ENCODE data around the gene TDRD10.

The TDRD10 gene

DNA sequence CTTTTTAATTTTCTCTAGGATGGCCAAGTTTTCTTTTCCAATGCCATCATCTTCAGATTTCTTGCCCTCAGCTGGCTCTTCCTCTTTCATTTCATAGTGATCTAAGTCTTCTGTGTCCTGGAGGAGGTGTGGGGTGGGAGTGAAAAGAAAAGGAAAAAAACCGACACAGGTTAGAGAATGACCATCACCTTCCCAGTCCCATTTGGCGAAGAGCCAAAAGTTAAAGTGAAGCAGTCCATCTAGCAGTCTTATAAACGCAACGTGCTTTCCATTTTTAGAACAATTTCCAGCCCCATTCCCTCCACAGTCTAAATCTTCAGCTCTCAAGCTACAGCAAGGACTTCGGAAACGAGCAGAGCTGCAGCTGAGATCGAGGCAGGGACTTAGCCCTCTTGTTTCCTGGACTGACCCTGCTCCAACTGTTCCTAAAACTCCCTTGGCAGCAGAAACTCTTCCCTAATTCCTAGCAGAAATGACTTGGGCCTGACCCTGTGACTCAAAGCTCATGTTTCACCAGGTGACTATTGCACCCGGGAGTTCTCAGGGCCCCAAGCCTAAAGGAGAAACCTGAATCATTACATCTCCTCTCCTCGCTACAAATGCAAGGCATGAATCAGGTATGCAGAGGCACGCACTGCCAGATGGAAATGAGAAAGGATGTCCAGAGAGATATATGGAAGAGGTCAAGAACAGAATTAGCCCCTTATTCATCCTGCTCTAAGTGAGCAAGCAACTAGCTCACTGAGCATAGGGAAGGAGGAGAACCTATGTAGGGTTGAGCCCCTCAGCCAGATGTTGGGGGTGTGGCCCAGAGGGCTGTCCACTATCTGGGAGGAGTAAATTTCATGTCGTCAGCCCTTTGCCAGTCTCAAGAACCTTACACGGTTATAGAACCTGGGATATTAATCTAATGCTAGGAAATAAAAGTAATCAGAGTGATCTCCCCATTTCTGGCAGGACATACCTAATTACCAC is 51.3 kb downstream of the TDRD10 start:
- no peak for DNase-seq (ENCODE audit: low read depth)

DNA sequence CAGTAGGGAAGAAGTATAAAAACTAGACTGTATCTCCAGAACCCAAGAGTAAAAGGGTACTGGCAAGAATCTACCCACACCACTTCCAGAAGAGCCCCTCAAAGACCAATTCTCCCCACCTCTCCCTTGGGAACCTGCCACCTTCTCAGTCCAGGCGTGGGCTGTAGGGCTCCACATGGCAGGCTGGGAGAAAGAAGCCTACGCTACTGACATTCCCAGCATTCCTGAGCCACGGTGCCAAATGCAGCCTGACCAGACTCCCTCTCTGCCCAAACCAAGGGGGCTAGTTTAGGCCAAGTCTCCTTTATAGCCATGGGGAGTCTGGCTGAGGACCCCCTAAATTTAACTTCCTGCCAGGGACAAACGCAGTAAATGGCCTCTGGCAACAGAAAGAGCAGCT is 54.4 kb downstream of the TDRD10 start:
- peak; percentile 15 for DNase-seq (ENCODE audit: low read depth)

DNA sequence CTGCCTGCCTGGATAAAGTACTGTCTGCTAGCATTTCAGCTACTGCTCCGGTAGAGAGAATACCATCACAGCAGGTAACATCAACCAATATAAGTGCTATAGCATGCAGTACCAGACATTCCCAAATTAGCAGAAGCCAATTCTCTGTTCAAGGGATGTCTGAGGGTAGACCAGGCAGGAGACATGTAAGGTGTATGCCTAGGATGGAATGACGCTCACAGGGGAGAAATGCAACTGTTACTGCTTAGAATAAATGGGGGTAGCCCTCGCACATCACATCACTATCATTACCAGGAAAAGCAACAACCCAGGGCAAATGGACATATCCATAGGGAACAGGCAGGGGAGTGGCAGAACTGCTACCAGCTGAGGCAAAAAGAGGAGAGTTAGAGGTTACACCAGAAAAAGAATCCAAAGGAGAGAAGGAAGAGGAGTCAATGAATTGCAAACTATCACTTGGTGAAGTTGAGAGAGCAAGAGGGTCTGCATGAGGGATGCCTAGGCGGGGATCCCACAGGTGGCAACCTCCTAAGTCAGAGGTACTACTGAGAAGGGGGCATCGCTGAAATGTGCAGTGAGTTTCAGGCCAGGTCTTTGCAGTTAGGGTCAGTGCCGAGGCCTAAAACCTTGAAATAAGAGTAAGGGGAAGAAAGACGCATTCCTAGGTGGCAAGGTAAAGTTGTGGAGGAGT is 55.4 kb downstream of the TDRD10 start:
- DNase-seq (ENCODE audit: low read depth), result no peak

DNA sequence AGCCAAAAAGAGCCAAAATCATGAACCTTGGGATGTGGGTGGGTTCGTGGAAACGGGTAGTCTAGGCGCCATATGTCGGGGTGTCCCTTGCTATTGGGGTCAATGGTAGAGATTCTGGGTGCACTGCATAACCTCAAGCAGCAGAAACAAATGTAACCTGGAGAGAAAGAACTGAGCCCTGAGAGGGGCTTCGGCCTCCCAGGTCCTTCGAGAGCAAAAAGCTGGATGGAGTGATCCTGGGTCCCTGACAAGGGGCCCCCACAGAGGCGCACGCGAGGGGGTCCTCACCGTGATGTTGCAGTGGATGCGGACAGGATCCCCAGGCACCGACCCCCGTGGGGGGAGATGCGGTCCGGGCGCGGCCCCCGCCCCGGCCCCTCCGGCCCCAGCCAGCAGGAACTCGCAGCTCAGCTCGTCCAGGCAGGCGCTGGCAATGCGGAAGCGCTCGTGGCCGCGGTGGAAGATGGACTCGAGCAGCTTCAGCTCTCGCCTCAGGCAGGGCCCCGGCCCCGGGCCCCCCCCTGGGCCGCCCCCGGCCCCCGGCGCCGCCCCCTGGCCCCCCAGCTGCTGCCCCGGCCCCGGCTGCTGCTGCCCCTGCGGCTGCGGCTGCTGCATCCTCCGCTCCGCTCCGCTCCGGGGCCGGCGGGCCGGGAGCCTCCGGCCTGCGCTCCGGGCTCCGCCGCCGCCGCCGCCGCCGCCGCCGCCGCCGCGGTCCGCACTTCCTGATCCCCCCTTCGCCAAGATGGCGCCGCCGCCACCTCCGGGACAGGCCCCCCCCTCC is 56.1 kb downstream of the TDRD10 start, which contains the start of gene UBE2Q1:
TSS of gene UBE2Q1 (minus strand) at position 724 of the 781 bp plus-strand sequence. CDS start at position 615, 109 bp downstream.
- no peak for DNase-seq (ENCODE audit: low read depth)

DNA sequence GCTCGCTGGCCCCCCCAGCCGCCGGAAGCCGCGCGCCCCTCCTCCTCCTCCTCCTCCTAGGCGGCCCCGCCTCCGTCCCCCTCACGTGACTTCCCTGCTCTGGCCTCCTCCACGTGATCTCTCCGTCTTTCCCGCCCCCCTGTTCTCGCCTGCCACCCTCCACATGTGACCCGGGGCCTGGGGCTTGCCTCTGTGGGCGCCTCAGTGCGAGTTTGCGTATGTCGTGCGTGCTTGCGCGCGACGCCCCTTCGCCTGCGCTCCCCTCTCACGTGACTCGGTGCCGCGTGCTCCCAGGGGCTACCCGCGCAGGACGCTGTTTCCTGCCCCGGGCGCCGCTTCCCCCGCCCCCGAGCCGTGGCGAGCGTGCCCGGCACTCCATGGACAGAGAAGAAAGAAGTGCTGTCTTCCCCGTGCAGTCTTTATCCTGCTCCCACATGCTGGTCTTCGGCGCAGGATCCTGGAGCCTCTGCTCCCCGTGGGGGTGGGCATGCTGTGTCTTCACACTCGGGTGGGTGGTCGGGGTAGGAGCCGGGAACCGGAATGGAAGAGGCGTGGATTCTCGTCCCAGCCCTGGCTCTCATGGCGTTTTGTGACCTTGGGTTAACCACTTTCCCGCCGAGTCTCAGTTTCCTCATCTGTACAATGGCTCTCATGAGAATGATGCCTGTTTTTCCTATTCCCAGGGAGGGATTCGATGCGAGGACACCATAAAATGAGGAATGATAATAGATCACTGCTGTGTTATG is 56.9 kb downstream of the TDRD10 start:
- peak; percentile 100 for DNase-seq (ENCODE audit: low read depth)

DNA sequence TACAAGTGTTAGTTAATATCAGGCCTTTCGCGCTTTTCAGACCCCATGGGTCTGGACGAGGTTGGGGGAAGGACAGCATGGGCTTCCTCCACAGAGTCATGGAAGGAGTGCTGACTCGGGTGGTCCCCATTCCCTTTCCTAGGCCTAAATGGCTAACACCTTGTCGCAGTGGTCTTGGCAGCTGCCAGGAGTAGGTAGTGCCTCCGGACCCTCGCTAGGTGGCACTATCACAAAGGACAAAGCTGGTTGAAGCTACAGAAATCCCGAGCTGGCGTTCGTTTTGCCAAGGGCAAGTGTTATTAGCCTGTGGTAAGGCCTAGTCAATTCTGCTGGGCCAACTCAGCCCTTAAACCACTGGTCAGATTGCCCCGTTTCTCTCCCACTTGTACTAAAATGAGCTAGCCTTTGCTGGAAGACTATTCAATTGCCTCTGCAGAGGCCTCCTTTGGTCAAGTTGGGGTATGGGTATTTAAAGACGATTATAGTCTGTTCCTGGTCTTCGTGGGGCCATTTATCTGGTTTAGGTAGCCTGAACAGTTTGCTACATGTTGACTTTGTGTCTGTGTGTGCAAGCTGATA is 57.5 kb downstream of the TDRD10 start:
- peak; percentile 87 for DNase-seq (ENCODE audit: low read depth)

DNA sequence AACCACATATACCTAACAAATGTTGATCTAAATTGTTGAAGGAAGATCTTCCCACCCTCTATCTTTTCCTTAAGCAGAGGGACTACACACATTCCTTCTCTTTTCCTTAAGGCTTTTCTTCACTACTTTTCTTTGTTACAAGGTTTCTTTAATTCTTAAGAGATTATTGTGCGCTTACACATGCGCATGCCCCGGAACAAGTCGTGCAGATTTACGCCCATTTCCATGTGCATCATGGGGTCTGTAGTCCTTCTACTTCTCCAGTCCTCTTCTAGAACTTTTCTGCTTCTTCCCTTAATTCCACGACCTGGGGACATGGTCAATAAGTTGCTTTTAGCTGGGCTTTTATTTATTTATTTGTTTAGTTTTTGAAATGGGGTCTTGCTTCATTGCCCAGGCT is 63.9 kb downstream of the TDRD10 start:
- DNase-seq (ENCODE audit: low read depth), result no peak

DNA sequence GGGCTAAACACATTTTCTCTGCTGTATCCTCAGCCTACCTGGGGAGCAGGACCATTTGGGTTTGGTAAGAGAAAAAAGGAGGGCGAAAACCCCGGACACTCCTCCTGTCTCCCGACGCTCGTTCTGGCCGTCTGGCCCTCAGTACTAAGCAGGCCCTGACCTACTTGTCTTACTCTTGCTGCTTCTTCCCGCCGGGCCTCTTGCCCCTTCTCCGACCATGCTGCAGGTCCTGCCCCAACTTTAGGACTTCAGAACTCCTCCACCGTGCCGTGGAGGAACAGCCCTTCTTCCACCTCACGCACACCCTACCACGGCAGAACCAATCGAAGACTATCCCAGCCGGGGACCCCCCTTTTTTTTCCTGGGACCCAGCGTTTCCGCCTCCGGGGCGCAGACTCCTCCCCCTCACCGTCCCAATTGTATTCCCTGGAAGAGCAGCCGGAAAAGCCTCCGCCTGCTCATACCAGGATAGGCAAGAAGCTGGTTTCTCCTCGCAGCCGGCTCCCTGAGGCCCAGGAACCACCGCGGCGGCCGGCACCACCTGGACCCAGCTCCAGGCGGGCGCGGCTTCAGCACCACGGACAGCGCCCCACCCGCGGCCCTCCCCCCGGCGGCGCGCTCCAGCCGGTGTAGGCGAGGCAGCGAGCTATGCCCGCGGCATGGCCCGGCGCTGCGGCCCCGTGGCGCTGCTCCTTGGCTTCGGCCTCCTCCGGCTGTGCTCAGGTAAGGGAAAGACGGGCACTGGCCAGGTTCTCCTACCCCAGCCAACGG is 65.6 kb downstream of the TDRD10 start, which contains the start of gene CHRNB2:
TSS of gene CHRNB2 (plus strand) at position 393 of the 771 bp plus-strand sequence. CDS start at position 660, 267 bp downstream.
- no peak for DNase-seq (ENCODE audit: low read depth)

DNA sequence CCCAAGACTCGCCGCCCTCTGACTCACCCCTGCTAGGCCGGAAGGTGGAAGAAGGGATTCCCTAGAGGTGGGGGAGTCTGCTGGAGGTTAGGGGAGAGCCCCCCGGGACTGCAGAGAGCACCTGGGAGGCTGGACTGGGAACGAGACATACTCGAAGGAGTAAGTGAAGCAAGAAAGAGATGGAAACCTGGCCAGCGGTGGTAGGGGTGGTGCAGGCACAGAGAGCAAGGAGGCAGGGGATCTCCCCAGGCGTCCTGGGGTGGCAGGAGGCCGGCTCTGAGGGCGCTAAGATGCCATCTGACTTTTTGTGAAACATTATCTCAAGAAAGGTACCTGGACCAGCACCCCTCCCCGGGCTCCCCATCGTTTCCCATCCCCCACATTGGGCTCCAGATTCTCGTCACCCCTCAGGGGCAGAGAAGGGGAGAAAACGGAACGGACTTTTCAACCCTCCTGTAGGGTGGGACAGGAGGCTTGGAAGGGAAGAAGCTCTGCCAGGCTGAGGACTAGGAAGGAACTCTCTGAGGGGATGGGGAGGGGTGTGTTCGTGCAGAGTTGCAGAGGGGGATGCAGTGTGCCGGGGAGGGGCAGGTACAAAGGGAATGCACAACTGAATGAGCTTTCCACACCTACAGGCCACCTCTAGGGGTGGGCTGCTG is 66.3 kb downstream of the TDRD10 start:
- no peak for DNase-seq (ENCODE audit: low read depth)

DNA sequence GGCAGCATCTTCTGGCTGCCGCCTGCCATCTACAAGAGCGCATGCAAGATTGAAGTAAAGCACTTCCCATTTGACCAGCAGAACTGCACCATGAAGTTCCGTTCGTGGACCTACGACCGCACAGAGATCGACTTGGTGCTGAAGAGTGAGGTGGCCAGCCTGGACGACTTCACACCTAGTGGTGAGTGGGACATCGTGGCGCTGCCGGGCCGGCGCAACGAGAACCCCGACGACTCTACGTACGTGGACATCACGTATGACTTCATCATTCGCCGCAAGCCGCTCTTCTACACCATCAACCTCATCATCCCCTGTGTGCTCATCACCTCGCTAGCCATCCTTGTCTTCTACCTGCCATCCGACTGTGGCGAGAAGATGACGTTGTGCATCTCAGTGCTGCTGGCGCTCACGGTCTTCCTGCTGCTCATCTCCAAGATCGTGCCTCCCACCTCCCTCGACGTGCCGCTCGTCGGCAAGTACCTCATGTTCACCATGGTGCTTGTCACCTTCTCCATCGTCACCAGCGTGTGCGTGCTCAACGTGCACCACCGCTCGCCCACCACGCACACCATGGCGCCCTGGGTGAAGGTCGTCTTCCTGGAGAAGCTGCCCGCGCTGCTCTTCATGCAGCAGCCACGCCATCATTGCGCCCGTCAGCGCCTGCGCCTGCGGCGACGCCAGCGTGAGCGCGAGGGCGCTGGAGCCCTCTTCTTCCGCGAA is 69.4 kb downstream of the TDRD10 start:
- no peak for DNase-seq (ENCODE audit: low read depth)

DNA sequence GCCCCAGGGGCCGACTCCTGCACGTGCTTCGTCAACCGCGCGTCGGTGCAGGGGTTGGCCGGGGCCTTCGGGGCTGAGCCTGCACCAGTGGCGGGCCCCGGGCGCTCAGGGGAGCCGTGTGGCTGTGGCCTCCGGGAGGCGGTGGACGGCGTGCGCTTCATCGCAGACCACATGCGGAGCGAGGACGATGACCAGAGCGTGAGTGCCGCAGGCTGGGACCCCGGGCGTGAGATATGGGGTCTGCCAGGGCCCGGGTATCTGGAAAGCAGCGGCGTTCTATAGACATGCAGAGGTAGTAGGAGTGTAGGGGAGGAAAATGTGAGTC is 69.9 kb downstream of the TDRD10 start:
- no peak for DNase-seq (ENCODE audit: low read depth)

DNA sequence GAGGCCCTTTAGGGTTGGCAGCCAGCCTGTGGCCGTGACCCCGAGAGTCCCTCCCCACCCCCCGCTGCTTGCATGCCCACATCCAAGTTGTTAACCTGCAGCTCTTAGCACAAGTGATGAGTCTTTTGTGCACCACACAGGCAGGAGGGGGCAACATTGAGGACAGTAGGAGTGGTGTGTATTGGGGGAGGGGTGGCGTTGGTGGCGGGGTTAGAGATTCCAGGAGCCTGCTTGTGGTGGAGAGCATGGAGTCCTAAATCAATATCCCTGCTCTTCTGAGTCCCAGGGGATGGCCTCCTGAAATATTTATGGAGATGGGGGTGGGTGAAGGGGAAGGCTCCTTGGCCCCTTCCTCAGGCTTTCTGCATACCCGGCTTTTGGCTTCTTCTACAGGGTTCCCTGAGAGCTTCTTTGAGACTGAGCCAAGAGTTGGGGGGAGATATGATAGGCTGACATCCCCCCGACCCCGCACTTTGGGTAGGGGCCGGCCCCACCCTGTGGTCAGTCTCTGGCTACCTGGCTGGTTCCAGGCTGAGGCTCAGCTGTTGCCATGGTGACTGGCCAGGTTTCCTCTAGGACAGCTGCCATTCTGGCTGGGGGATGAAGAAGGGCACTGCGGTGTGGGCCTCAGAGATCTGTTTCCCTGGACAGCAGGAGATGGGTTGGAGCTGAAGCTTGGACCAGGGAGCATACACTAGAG is 70.6 kb downstream of the TDRD10 start:
- no peak for DNase-seq (ENCODE audit: low read depth)

DNA sequence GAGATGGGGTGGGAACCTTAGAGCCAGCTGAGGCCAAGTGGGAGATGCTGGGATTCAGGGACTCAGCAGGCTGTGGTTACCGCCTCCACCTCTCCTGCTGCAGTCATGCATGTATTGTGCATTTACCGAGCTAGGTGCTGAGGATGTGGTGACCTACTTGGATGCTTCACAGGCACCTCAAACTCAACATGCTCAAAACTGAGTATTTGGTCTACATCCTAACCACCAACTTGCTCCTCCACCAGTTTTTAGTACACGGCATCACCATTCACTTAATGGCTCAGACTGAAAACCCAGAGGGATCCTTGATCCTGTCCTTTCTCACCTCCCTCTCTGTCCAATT is 71.1 kb downstream of the TDRD10 start:
- no peak for DNase-seq (ENCODE audit: low read depth)

DNA sequence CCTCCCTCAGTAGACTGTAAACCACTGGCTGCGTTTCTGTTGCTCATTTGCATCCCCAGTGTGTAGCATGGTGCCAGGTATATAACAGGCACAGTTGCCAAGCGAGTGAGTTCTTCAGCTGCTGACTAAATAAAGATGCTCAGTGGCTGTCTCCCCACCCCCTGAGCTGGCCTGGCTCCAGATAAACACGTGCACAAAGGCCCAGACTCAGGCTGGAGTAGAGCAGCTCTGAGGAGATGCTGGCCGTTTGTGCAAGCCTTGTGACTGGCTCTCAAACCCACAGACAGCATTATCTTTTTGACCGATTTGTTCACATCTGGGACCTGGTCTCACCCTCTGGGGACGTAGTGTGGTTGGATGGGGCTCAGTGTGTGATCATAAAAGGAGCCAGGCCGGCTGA is 72.7 kb downstream of the TDRD10 start:
- DNase-seq (ENCODE audit: low read depth), result no peak

DNA sequence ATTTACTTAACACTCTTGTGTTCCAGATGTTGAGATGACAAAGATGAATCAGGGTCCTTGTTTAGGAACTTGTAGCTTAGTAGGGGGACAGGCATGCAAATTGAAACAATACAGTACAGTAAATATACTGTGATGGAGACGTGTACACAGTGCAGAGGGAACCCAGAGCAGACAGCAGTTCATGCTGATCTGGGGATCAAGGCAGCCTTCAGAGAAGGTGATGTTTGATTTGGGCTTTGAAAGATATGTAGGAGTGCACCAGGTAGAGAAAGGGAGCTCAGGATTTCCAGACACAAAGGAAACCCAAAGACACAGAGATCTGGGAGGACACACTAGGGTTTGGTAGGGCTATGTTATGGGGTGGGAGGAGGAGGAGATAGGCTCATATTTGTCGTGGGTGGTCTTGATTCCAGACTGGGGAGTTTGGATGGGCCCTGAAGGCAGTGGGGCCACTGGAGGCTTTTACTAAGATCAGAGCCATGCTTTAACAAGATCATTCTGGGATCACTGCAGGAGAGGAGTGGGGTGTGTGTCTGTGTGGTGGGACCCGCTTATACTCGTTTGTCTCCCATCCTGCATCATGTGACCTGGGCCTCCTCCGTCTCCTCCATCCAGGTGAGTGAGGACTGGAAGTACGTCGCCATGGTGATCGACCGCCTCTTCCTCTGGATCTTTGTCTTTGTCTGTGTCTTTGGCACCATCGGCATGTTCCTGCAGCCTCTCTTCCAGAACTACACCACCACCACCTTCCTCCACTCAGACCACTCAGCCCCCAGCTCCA is 73.3 kb downstream of the TDRD10 start:
- DNase-seq (ENCODE audit: low read depth), result no peak

DNA sequence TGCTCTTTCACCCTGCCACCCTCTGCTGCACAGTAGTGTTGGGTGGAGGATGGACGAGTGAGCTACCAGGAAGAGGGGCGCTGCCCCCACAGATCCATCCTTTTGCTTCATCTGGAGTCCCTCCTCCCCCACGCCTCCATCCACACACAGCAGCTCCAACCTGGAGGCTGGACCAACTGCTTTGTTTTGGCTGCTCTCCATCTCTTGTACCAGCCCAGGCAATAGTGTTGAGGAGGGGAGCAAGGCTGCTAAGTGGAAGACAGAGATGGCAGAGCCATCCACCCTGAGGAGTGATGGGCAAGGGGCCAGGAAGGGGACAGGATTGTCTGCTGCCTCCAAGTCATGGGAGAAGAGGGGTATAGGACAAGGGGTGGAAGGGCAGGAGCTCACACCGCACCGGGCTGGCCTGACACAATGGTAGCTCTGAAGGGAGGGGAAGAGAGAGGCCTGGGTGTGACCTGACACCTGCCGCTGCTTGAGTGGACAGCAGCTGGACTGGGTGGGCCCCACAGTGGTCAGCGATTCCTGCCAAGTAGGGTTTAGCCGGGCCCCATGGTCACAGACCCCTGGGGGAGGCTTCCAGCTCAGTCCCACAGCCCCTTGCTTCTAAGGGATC is 74.0 kb downstream of the TDRD10 start:
- DNase-seq (ENCODE audit: low read depth), result no peak

DNA sequence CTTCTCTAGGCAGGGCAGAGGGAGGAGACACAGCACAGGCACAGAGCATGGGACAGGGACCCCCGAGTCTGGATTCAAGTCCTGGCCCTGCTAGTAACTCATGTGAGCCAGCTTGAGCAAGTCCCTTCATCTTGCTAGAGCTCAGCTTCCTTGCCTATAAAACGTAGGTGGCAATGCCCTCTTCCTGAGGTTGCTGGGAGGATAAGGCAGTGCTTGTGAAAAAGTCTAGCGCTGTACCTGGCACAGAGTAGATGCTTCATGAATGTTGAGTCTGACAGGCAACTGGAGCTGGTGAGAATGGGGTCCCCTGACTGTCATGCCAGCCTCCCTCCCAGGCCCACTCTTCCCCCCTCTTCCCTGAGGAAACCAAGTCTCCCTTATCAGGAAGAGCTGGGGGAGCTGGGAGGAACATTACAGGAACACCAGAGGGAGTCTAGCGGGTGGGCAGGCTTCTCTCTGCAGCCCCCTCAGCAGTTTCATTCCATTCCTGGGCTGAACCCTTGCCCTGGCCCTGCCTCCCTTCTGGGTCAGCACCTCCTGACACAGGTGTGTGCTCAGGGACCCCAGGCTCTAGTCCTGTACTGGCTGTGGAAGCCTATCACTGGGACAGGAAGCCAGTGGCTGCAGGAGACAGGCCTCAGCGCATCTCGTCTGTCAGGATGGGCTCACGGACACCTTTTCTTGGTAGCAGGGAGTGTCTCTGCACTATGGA is 75.5 kb downstream of the TDRD10 start:
- DNase-seq (ENCODE audit: low read depth), result no peak

All from fibroblast of gingiva (primary cell).